ENCODE data around the gene CRB2.

DNA sequence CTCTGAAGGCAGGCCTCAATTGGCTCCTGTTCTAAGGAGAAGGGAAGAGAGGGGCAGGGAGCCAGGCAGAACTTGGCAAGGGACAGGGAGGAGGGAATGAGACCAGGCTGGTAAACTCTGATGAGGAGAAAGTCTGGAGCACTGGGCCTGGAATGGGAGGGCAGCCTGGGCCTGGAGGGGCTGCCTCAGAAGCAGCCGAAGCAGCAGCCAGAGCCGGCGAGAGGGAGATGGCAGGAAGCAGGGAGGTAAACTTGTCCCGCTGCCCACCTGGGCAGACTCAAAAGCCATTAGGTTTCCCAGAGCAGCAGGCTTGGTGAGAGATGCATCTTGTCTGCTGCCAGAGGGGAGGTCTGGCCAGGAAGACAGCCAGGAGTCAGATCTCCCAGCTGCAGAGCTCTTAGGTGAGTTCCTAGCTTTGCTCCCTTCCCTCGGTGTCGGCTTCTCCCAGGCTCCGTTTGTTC is 37.0 kb upstream of the CRB2 start:
- TF ChIP-seq RARB (CRISPR knock-in tag; IDR thresholded peaks at IDR 0.05) (no peak), ZNF70 (CRISPR knock-in tag; IDR thresholded peaks at IDR 0.05) (no peak)
